HepG2 (cell line): Measurements from ENCODE around the gene PFN4. TPM values are rescaled to one million over a fixed set of nuclear protein-coding genes. Genes with fewer than 3 reads are reported as not detected.

Experiments used
- AHDC1 ChIP-seq: sonication (generic); formaldehyde crosslinking; IDR thresholded peaks from 2 replicates; pipeline ENCODE4 v1.5.1; 2020; ENCODE audit warnings: mild to moderate bottlenecking, missing genetic modification reagents, borderline replicate concordance
- GATAD1 ChIP-seq: IDR thresholded peaks from 2 replicates; pipeline ENCODE4 v1.6.1; 2016; ENCODE audit warnings: missing genetic modification reagents, missing compliant biosample characterization
- HOXA9 ChIP-seq: sonication (generic); formaldehyde crosslinking; IDR thresholded peaks from 2 replicates; pipeline ENCODE4 v1.8.1; 2022; ENCODE audit warnings: missing genetic modification reagents, mild to moderate bottlenecking, moderate library complexity, borderline replicate concordance
- KMT2A ChIP-seq: sonication (generic); formaldehyde crosslinking; IDR thresholded peaks from 2 replicates; pipeline ENCODE4 v1.4.0; 2020; ENCODE audit warnings: missing genetic modification reagents
- MAZ ChIP-seq, 2 experiments: sonication (generic) in 1 of 2; formaldehyde crosslinking in 1 of 2; IDR thresholded peaks; 2 replicates each; pipeline versions ENCODE4 v1.5.0 to v1.6.1; 2012 to 2020; ENCODE audit warnings: low read depth in 2 of 2, mild to moderate bottlenecking in 2 of 2, borderline replicate concordance in 1 of 2, improper control_type of control experiment in 1 of 2, low read length in 1 of 2, missing genetic modification reagents in 1 of 2, moderate library complexity in 1 of 2
- MEIS1 ChIP-seq: sonication (generic); formaldehyde crosslinking; IDR thresholded peaks from 2 replicates; pipeline ENCODE4 v1.9.0; 2021; ENCODE audit warnings: mild to moderate bottlenecking, missing genetic modification reagents, moderate library complexity, borderline replicate concordance
- MXD3 ChIP-seq: IDR thresholded peaks from 2 replicates; pipeline ENCODE4 v1.6.1; 2016; ENCODE audit warnings: mild to moderate bottlenecking, missing biosample characterization, missing genetic modification reagents
- NFRKB ChIP-seq: fragments of 450-650 bp; IDR thresholded peaks from 2 replicates; pipeline ENCODE4 v1.6.1; 2017
- PRMT3 ChIP-seq: sonication (generic); formaldehyde crosslinking; IDR thresholded peaks from 2 replicates; pipeline ENCODE4 v1.8.1; 2022; ENCODE audit warnings: low read depth, mild to moderate bottlenecking, moderate library complexity, missing genetic modification reagents, borderline replicate concordance
- PTBP1 ChIP-seq: fragments of 200-400 bp; formaldehyde crosslinking; IDR thresholded peaks from 2 replicates; pipeline ENCODE4 v1.6.1; 2018; ENCODE audit warnings: low read length, low read depth; ENCODE audit not compliant: poor library complexity, severe bottlenecking
- RELA ChIP-seq: sonication (generic); formaldehyde crosslinking; IDR thresholded peaks from 2 replicates; pipeline ENCODE4 v1.4.0; 2020; ENCODE audit warnings: missing genetic modification reagents
- ZBTB37 ChIP-seq: sonication (generic); formaldehyde crosslinking; IDR thresholded peaks from 2 replicates; pipeline ENCODE4 v1.4.0; 2020; ENCODE audit warnings: mild to moderate bottlenecking, missing genetic modification reagents
- ZNF431 ChIP-seq: sonication (generic); formaldehyde crosslinking; IDR thresholded peaks from 2 replicates; pipeline ENCODE4 v1.9.0; 2022; ENCODE audit warnings: missing genetic modification reagents, low read depth, mild to moderate bottlenecking, borderline replicate concordance
- ZNF589 ChIP-seq: sonication (generic); formaldehyde crosslinking; conservative IDR thresholded peaks from 2 replicates; pipeline ENCODE4 v1.8.0; 2022; ENCODE audit warnings: mild to moderate bottlenecking, moderate library complexity, missing genetic modification reagents
- ZNF790 ChIP-seq: sonication (generic); formaldehyde crosslinking; IDR thresholded peaks from 2 replicates; pipeline ENCODE4 v1.8.0; 2022; ENCODE audit warnings: missing genetic modification reagents, mild to moderate bottlenecking, borderline replicate concordance
- ZNF800 ChIP-seq: sonication (generic); formaldehyde crosslinking; IDR thresholded peaks from 2 replicates; pipeline ENCODE4 v1.4.0; 2020; ENCODE audit warnings: missing genetic modification reagents
- polyA plus RNA-seq, 8 experiments: library from polyadenylated mRNA; depleted of rRNA in 3 of 8; stranded (reverse) in 7 of 8; unstranded in 1 of 8; fragments of >200 nt; fragmentation: Illumina TruSeq in 4 of 8; extraction: Trizol in 4 of 8; gene quantifications; 2 replicates each; pipeline versions ENCODE4 v1.2.1 to v1.2.3, GENCODE V29; 2011 to 2016; ENCODE audit warnings: low read depth in 4 of 8, missing spikeins in 1 of 8, mixed read lengths in 1 of 8; ENCODE audit not compliant: insufficient read depth in 1 of 8
- total RNA-seq, 5 experiments: library from RNA; depleted of rRNA; stranded (reverse); fragments of >200 nt; fragmentation: Illumina TruSeq; extraction: Trizol; gene quantifications; 2 replicates each; pipeline ENCODE4 v1.2.3, GENCODE V29; 2016; ENCODE audit warnings: low read depth in 1 of 5

Gene PFN4
- total and polyA plus RNA-seq, 2 of the 13 experiments (the other 11 are each of a cell fraction or from before 2014, with no cell fraction given) = 0.12 to 0.20 TPM

- TF ChIP-seq AHDC1 (CRISPR knock-in tag) (peak; percentile 41; the same call in 1 of the 2 replicates), GATAD1 (CRISPR knock-in tag) (peak; percentile 80), ZNF589 (no peak), RELA (no peak), ZNF800 (CRISPR knock-in tag) (no peak; the same call in 1 of the 2 replicates), PTBP1 (peak; percentile 76), KMT2A (CRISPR knock-in tag) (peak; percentile 65; the same call in 1 of the 2 replicates), ZNF431 (CRISPR knock-in tag) (peak; percentile 94), NFRKB (no peak), PRMT3 (CRISPR knock-in tag) (no peak; the same call in 1 of the 2 replicates), ZBTB37 (no peak), ZNF790 (peak; percentile 80; the same call in 1 of the 2 replicates), HOXA9 (CRISPR knock-in tag) (no peak; the same call in 1 of the 2 replicates), MEIS1 (CRISPR knock-in tag) (peak; percentile 77; the same call in 1 of the 2 replicates), MAZ (IDR thresholded peaks at IDR 0.05; ENCODE audit: borderline replicate concordance, low read depth, low read length) (peak; percentile 6; the same call in 1 of the 2 replicates), MAZ (CRISPR knock-in tag; IDR thresholded peaks at IDR 0.05; ENCODE audit: low read depth) (peak; percentile 98), MXD3 (CRISPR knock-in tag) (peak; percentile 88)
Measured at GRCh38 chr2:24084386-24085199, 38.5 kb downstream of the PFN4 start, which contains the start of gene TP53I3 (continued).
